AG09309 (cell line): Measurements from ENCODE around the gene RMI2.
A peak's percentile ranks its signal among the peaks of the same experiment; 100 is the strongest.

ENCODE experiments used
- DNase-seq: peaks from one replicate; pipeline ENCODE4 v3.0.0-alpha.2; 2010; ENCODE audit warnings: low read depth
- H3K4me3 ChIP-seq: 2 replicates; pipeline ENCODE4 v1.5.1; 2011; ENCODE audit warnings: mild to moderate bottlenecking, low read depth, low read length, moderate library complexity; ENCODE audit not compliant: control insufficient read depth
- TF ChIP-seq, protein P1 (sequence below): IDR thresholded peaks from 2 replicates; pipeline ENCODE4 v1.5.1; 2011; ENCODE audit warnings: mild to moderate bottlenecking, low read depth, low read length, inconsistent platforms; ENCODE audit not compliant: insufficient read depth, control insufficient read depth; ENCODE audit errors: missing control alignments

Gene RMI2

DNA sequence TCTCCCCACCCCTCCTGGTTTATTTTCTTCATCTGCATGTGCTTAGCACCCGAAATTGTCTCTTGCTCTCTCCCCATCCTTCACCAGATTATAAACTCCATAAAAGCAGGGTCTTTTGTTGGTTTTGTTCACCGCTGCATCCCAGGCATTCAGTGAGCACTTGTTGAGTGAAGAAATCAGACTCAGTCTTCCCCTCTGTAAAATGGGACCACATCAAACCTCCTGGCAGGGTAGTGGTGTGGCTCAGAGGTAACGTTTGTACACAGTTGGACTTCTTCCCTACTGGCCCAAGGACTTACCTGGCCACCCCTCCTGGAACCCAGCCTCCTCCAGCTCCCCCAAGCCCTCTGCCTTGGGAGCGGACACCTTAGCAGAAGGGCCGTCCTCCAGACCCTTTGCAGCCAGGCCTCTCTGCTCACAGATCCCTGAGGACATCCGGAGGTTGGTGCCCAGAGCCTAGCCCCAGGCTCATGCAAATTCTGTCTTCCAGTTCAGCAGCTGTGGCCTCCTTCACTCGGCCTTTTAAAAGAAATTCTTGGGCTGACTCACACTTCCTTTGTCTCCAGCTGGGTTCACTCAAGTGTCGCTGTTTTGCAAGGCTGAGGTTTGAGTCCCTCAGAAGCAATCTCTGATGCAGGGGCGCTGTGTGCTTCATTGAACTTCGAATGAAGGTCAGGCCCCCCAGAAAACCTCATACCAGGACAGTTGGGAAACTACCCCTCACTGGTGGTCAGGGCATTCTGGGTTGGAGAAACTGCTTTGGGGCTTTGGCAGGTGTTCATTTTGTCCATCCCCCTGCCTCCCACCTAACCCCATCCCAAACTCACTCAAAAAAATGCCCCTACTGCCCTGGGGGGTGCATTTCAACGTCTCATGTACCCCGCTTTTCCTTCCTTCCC is 16.8 kb upstream of the RMI2 start:
- peak overlapping the region; percentile 31 for H3K4me3 ChIP-seq
- TF ChIP-seq, protein P1, sequence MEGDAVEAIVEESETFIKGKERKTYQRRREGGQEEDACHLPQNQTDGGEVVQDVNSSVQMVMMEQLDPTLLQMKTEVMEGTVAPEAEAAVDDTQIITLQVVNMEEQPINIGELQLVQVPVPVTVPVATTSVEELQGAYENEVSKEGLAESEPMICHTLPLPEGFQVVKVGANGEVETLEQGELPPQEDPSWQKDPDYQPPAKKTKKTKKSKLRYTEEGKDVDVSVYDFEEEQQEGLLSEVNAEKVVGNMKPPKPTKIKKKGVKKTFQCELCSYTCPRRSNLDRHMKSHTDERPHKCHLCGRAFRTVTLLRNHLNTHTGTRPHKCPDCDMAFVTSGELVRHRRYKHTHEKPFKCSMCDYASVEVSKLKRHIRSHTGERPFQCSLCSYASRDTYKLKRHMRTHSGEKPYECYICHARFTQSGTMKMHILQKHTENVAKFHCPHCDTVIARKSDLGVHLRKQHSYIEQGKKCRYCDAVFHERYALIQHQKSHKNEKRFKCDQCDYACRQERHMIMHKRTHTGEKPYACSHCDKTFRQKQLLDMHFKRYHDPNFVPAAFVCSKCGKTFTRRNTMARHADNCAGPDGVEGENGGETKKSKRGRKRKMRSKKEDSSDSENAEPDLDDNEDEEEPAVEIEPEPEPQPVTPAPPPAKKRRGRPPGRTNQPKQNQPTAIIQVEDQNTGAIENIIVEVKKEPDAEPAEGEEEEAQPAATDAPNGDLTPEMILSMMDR, result no peak
- peak; percentile 80 for DNase-seq

- DNase-seq, result no peak
- TF ChIP-seq, protein P1, result no peak
- peak overlapping the region; percentile 31 for H3K4me3 ChIP-seq
Observed at GRCh38 chr16:11329071-11329491, 16.2 kb upstream of the RMI2 start.

DNA sequence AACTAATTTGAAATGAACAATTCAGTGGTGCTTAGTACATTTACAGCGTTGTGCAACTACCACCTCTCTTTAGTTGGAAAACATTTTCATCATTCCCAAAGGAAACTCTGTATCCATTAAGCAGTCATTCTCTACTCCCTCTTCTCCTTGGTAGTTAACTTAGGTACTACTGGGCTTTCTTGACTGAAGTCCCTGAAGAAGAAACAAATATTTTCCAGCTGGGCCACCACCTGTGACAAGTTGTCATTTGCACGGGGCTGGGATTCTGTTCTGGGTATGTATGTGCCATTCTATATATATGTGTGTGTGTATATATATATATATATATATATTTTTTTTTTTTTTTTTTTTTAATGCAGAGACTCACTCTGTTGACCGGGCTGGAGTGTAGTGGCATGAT is 15.4 kb upstream of the RMI2 start:
- no peak overlapping the region for H3K4me3 ChIP-seq
- no peak for DNase-seq
- TF ChIP-seq, protein P1, result no peak

DNA sequence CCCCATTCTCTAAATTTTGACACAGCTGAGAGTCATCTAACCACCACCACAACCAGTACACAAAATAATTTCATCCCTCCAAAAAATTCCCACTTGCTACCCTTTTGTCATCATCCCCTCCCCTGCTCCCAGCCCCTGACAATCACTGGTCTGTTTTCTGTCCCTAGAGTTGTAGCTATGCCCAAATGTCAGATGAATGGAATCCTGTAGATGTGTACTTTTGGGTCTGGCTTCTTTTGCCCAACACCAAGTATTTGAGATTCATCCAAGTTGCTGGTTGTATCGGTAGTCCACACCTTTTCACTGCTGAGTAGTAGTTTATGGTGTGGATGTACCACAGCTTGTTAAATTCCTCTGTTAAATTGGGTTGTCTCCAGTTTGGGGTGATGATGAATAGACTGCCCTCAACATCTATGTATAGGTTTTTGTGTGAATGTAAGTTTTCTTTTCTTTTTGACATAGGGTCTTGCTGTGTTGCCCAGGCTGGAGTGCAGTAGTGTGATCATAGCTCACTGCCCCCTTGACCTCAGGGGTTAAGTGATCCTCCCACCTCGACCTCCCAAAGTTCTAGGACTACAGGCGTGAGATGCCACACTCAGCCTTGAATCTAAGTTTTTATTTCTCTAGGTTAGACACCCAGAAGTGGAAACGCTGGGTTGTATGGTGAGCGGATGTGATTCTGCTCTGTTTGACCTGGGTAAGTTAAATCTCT is 14.6 kb upstream of the RMI2 start:
- no peak overlapping the region for H3K4me3 ChIP-seq
- TF ChIP-seq, protein P1, result no peak
- no peak for DNase-seq

DNA sequence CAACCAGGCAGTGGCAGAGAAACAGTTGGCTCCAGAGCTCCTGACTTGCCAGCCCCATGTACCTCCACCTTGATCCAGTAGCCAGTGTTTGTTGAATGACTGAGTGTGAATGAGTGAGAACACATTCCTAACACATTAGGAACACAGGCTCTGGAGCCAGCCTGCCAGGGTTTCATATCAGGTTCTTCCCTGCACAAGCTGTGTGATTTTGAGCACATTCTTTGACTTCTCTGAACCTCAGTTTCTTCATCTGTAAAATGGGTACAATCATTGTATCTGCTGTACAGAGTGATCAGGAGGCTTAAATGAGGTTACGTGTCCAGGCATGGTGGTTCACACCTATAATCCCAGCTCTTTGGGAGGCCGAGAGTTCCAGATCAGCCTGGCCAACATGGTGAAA is 13.3 kb upstream of the RMI2 start:
- TF ChIP-seq, protein P1, result no peak
- DNase-seq, result no peak
- H3K4me3 ChIP-seq, result no peak overlapping the region

DNA sequence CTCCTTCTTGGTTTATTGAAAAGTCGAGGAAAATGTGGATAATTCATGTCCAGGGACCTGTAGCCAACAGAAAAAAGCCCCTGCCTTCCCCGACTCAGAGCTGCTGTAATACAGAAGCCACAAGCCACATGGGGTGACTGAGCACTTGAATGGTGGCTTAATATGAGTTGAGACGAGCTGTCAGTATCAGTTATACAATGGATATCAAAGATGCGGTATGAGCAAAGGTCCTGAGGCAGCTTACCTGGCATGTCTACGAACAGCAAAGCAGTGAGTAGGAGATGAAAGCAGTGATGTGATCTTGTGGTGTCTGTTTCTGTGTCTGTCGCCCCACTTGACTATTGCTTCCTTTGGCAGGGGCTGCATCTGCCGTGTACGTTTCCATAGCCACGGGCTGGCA is 12.2 kb upstream of the RMI2 start:
- TF ChIP-seq, protein P1, result no peak
- no peak for DNase-seq

More for the DNA sequence above, 12.2 kb upstream of the RMI2 start:
- H3K4me3 ChIP-seq, result no peak overlapping the region
